ENCODE results near the gene RAB28. TPM values are rescaled to one million over a fixed set of nuclear protein-coding genes. Genes with fewer than 3 reads are reported as not detected.

Gene RAB28
- total and polyA plus RNA-seq, 12 donors = 9.7 to 23.1 (median 15.3) TPM

DNA sequence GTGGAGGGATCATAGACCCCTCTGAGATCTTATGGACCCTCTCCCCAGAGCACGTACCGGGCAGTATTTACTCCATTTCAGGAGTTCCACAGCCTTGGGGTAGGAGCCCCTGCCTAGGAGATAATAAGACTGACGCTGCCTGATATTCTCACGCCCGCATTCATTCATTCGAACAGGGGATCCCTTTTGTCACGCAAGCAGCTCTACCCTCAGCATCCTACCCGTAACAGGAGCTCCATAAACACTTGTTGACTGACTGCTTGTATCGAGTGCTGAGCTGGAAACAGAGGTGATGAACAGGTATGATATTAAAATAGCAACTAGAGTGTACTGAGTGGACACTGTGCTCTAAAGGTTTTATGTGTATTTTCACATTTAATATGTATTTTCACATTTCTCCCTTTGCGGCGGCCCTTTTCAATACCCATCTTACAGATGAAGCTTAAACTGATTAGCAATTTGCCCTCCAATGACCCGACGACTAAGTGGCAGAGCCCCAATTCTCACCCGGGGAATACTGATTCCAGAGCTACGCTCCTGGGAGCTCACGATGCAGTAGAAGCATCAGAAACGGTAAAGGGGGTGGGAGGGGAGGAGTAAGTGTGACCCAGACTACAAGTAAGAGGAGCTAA lies 888 bp downstream of the RAB28 start:
- Histone ChIP-seq H3K4me3 (peak overlapping the region; percentile 43 to 94 (median 84)), H3K36me3 (replicated peaks in 1 of 2) (no peaks in the 10 kb centered on the region), H3K27me3 (no peaks in the 10 kb centered on the region), H3K4me1 (replicated peaks in 1 of 2) (peaks cover 12 to 39% of the 10 kb centered on the region in 2 donors), H3K9me3 (replicated peaks in 1 of 3) (no peaks in the 10 kb centered on the region), H3K27ac (peak overlapping the region; percentile 91 to 95 (median 92))
- intact Hi-C loops (cut with DNase I) = no loop called here
- TF ChIP-seq, protein P1, sequence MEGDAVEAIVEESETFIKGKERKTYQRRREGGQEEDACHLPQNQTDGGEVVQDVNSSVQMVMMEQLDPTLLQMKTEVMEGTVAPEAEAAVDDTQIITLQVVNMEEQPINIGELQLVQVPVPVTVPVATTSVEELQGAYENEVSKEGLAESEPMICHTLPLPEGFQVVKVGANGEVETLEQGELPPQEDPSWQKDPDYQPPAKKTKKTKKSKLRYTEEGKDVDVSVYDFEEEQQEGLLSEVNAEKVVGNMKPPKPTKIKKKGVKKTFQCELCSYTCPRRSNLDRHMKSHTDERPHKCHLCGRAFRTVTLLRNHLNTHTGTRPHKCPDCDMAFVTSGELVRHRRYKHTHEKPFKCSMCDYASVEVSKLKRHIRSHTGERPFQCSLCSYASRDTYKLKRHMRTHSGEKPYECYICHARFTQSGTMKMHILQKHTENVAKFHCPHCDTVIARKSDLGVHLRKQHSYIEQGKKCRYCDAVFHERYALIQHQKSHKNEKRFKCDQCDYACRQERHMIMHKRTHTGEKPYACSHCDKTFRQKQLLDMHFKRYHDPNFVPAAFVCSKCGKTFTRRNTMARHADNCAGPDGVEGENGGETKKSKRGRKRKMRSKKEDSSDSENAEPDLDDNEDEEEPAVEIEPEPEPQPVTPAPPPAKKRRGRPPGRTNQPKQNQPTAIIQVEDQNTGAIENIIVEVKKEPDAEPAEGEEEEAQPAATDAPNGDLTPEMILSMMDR (IDR thresholded peaks at IDR 0.05) = no peak
- no peak for TF ChIP-seq POLR2A (IDR thresholded peaks at IDR 0.05)
- 25 to 28% (median 28%) methylated on average over 17 of the region's 17 CpGs for WGBS, 4 donors
- DNase-seq = peak in 1 of 7 donors; percentile 47

DNA sequence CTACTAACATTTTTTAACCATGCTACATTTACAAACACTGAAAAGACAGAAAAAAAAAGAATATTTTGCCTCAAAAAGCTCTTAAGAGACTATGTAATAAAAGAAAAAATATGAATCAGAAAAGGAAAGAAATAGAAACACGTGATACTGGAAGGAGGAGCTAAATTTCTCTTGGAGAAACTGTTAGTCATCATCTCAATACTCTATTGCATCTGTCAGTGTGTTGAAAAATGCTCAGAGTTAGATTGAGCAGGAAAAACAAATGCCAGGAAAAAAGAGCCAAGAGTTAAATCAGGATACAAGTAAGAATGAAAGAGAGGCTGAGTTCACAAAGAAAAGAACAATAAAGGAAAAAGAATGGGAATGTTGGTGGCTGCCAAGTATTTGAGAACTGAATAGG lies 2.6 kb downstream of the RAB28 start:
- peaks cover 12 to 46% of the 10 kb centered on the region in 2 donors for H3K4me1 ChIP-seq (replicated peaks in 1 of 2)
- no peak overlapping the region for H3K27ac ChIP-seq
- H3K36me3 ChIP-seq (replicated peaks in 1 of 2) = no peaks in the 10 kb centered on the region
- H3K27me3 ChIP-seq = no peaks in the 10 kb centered on the region
- DNase-seq = no peak
- H3K9me3 ChIP-seq (replicated peaks in 1 of 3) = no peaks in the 10 kb centered on the region
- WGBS, 4 donors = 2 to 12% (median 9%) methylated on average over 1 of the region's 1 CpG
- intact Hi-C loops (cut with DNase I) = no loop called here
- peak overlapping the region in 1 of 4 donors; percentile 19 for H3K4me3 ChIP-seq
- TF ChIP-seq POLR2A (IDR thresholded peaks at IDR 0.05) = peak in 1 of 2 donors; percentile 21
- TF ChIP-seq, protein P1 (IDR thresholded peaks at IDR 0.05) = no peak

DNA sequence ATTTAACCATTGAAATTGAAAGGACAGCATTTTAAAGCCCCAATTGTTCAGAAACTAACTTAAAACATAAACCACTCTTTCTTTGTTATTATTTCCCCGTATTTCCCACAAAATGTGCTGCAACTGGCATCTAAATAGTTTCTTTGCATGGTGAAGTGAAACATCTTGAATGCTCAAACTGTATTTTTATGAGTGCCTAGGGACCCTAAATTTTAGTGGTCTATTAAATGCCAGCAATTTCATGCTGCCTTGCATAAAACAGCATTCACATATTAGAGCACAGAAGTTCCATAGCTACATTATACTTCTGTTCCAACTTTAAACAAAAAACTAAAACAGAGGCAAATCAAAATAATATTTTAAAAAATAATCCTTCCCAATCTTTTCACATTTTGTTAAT lies 5.4 kb downstream of the RAB28 start:
- no peaks in the 10 kb centered on the region for H3K9me3 ChIP-seq (replicated peaks in 1 of 3)
- peaks cover 9 to 43% of the 10 kb centered on the region in 2 donors for H3K4me1 ChIP-seq (replicated peaks in 1 of 2)
- intact Hi-C loops (cut with DNase I) = loop anchor here in 1 of 2 donors (10.0 kb wide), 1 partner anchor 54 kb away; no protein-coding TSS in a partner anchor
- no peaks in the 10 kb centered on the region for H3K27me3 ChIP-seq
- no peaks in the 10 kb centered on the region for H3K36me3 ChIP-seq (replicated peaks in 1 of 2)
- H3K27ac ChIP-seq = no peak overlapping the region
- H3K4me3 ChIP-seq = no peak overlapping the region
- DNase-seq = no peak
- WGBS, 4 donors = 93 to 100% (median 96%) methylated on average over 1 of the region's 1 CpG
- TF ChIP-seq, protein P1 (IDR thresholded peaks at IDR 0.05) = no peak
- TF ChIP-seq POLR2A (IDR thresholded peaks at IDR 0.05) = no peak

GRCh38 chr4:13478131-13478530 lies 6.0 kb downstream of the RAB28 start:
- 93 to 97% (median 94%) methylated on average over 2 of the region's 2 CpGs for WGBS, 4 donors
- no peak for DNase-seq
- Histone ChIP-seq H3K4me3 (no peak overlapping the region), H3K9me3 (replicated peaks in 1 of 3) (no peaks in the 10 kb centered on the region), H3K36me3 (replicated peaks in 1 of 2) (no peaks in the 10 kb centered on the region), H3K4me1 (replicated peaks in 1 of 2) (peaks cover 6 to 39% of the 10 kb centered on the region in 2 donors), H3K27ac (no peak overlapping the region), H3K27me3 (no peaks in the 10 kb centered on the region)
- intact Hi-C loops (cut with DNase I) = loop anchor here in 1 of 2 donors (10.0 kb wide), 1 partner anchor 53 kb away; no protein-coding TSS in a partner anchor
- TF ChIP-seq, protein P1 (IDR thresholded peaks at IDR 0.05) = no peak
- no peak for TF ChIP-seq POLR2A (IDR thresholded peaks at IDR 0.05)

Data from adrenal gland (tissue), 12 donors.